GM21825 (cell line): ENCODE results near the gene LETM1.

Source experiments
- ATAC-seq: cut with Tn5 transposase; IDR thresholded peaks from one replicate; pipeline ENCODE4 v1.9.1; 2021; ENCODE audit warnings: mild to moderate bottlenecking, moderate library complexity; ENCODE audit not compliant: unreplicated experiment

Gene LETM1

DNA sequence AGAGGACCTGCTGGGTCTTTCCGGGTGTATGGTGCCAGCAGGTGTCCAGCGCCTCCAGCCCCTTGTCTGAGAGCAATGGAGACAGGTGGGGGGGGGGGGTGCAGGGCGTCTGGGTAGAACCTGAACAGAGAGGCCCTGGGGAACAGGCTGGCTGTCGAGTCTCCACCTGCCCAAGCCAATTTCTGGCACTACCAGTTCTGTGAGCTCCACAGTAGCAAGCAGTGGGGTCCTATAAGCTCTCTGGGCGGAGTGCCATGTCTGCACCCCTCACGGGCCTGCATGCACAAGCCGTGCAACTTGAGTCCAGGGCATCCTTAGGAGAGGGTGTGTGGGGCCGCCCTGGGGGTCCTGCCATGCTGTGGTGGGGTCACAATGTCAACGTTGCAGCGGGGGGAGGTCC lies 72.9 kb downstream of the LETM1 start:
- no peak for ATAC-seq

GRCh38 chr4:1780435-1780834 lies 75.5 kb downstream of the LETM1 start:
- no peak for ATAC-seq

DNA sequence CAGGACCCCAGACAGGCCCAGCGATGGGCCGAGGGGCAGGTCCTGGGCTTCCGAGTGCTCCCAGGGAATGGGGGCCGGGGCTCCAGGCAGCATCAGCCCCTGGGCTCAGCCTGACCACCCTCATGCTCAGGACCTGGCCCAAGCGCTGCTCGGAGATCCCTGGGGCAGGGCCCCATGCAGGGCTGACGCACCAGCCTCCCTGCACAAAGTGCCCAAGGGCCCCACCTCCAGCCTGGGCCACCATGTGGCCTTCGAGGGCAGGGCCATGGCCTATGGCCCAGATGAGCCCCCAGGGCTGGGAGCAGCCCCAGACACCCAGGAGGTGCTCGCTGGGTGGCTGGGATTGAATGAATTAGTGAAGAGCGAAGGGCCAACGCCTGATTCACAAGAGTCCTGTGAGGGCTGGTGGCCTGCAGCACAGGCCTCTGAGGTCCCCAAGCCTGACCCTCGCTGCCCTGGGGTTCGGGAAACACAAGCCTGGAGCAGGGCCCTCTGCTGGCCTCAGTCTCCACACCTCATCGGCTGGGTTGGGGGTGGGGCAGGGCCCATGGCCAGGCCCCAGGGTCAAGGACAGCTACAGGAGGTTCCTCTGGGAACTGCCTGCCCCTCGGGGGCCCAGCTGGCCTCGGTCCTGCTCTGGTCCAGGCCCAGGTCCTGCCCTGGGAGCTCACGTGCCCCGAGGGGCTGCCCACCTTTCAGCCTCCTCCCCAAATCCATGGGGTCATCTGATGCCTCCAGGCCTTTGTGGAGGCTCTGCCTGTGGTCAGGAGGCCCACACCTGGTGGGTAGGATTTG lies 76.2 kb downstream of the LETM1 start:
- ATAC-seq = no peak

DNA sequence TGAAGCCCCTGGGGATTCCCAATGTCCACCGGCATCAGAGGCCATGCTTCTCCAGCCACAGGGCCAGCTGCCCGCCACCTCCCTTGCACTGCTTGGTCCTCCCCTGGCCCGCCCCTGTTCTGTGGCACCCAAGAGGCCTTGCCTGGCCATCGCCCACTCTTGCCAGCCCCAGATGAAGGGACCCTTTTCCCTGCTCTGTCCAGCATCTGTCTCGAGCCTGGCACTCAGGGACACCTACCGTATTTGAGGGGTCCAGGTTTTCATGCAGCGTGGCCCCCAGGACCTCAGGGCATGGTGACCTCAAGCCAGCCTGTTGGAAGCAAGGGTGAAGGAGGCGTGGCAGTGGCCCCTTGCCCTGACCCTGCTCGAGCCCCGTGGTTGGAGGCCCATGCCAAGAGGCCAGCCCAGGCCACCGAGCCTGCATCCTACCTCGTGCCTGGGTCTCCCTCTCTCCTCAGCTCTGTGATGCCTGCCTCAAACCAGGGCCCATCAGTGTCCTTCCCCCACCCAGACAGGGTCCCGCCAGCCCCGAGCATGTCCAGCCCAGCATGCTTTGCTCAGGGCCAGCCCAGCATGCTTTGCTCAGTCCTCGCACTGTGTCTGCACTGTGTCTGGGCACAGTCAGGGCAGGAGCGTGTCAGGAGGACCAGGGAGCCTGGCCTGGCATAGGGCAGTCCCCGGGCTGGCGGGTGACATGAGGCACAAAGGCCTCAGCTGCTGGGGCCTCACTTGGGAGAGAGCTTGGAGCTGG lies 77.1 kb downstream of the LETM1 start:
- ATAC-seq = no peak

- ATAC-seq = no peak
Measured at GRCh38 chr4:1777822-1778641, 77.9 kb downstream of the LETM1 start.

GRCh38 chr4:1776521-1777161 lies 79.3 kb downstream of the LETM1 start:
- no peak for ATAC-seq

- no peak for ATAC-seq
Measured at GRCh38 chr4:1775731-1776500, 80.0 kb downstream of the LETM1 start.

GRCh38 chr4:1773754-1774153 lies 82.2 kb downstream of the LETM1 start:
- ATAC-seq = no peak

DNA sequence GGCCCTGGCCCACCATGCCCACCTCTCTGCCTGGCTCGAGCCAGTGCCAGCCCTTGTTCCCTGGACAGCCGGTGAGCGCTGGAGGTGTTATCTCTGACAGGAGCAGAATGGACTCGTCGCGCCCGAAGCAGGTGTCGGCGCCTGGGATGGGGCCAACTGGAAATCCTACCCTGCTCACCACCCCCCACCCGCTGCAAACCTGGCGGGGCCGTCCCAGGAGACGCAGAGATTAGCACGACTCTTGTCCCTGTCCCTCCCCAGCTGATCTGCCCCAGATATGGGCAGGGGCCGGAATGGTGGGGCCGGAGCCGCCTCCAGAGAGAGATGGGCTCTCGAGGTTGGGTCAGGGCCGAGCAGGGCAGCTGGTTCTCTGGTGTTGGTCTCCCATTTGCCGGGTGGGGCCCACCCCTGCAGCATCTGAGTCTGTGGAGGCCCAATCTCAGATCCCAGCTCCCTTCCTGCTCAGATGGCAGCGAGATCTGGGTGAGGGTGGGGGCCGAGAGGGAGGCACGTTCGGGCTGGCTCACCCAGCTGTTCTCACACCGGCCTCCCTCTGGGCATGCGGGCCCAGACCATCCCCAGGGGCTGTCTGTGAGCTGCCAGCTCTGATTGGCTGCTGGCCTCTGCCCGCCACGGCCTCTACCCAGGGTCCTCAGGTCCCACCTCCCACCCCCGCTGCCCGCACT lies 83.0 kb downstream of the LETM1 start:
- ATAC-seq = no peak

DNA sequence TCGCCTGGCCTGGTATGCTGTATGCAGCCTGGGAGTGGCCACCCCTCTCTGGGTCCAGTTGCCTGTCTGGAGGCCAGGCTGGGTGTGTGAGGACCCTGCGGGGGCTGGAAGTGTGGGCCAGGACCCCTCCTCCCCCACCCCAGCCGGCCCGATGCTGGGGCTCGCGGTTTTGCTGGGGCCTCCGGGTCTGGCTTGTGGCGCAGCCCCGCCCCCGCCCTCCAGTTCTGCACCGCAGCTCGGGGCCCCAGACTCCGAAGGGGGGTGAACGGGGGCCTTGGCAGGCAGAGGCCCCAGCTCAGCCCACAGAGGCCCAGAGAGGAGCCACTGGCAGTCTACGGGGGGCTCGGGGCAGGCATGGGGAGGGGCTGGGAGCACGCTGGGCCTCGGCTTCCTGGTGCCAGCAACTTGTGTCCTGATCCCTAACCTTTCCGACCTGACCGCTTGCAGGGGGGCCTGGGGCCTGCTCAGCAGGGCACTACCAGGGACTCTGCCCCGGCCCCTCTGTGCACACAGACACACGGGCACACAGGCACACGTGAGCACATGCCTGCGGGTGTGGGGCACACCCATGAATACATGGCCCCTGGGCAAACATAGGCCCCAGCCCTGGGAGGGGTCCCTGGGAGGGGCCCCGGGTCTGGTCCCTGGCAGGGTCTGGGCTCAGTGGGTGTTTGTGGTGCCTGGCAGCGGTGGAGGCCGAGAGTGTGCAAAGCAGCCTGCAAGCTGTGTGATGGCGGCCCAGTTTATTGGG lies 84.2 kb downstream of the LETM1 start:
- no peak for ATAC-seq

DNA sequence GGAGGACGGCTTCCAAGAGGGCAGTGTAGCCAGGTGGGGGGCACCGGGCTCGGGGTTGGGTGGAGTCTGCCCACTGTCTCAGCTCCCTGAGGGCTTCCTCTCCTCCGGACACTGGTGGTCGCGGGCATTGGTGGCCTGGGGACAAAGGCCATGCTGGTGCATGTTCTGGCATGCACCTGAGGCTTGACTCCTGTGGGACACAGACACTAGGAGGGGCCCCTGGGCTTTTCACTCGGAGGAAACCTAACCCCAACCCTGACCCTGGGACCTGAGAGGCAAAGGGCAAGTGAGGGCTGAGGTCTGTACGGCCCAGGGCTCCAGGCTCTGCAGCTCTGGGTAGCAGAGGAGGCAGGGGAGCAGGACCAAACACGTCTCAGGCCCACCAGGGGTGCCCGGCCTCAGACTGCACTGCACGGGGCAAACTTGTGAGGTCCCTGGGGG lies 85.1 kb downstream of the LETM1 start:
- ATAC-seq = no peak

DNA sequence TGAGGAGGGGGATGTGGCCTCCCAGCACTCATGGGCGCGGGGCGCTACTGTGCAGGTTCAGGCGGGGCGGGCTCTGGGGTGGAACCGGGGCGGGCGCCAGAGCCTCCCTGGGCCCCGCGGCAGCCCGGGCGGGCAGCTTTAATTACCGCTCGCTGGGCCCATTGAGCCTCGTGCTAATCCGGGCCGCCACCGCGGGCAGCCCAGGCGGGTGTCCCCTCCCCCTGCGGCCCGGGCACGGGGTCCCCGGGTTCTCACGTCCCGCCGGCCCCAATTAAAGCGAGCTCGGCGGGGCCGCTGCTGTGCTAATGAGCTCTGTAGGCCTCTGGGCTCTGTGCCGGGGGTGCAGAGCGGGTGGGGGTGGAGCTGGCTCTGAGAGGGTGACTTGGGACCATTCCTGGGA lies 85.7 kb downstream of the LETM1 start:
- ATAC-seq = no peak

DNA sequence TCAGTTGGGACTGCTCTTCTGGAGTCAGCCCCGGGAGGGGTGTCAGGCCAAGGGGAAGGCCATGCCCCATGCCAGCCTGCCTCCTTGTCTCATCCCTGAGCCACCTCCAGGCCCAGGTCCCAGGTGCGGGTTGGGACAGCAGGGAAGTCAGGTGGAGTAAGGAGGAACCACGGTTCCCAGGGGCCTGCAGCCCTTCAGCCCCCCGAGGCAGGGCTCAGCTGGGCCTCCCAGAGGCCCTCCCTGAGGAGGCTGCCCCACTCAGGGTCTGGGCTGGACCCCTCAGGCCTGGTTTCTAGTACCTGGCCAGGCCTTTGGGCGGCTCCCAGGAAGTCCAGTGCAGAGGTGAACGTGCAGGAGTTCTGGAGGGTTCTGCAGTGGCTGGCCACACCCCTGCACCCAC lies 86.3 kb downstream of the LETM1 start:
- ATAC-seq = no peak

- no peak for ATAC-seq
Measured at GRCh38 chr4:1768367-1769034, 87.5 kb downstream of the LETM1 start.

- no peak for ATAC-seq
Measured at GRCh38 chr4:1767770-1768366, 88.1 kb downstream of the LETM1 start.

- ATAC-seq = no peak
Measured at GRCh38 chr4:1767061-1767769, 88.7 kb downstream of the LETM1 start.
